ENCODE results near the gene TMEM62. TPM values are rescaled to one million over a fixed set of nuclear protein-coding genes. Genes with fewer than 3 reads are reported as not detected.
"Not testable (repeated sequence)": the region's sequence is repeated elsewhere in the genome, so short reads cannot be mapped to it uniquely, and the experiment has no call there.

The TMEM62 gene
- total RNA-seq, 1 donor from 2014 or later = 18.0 TPM

DNA sequence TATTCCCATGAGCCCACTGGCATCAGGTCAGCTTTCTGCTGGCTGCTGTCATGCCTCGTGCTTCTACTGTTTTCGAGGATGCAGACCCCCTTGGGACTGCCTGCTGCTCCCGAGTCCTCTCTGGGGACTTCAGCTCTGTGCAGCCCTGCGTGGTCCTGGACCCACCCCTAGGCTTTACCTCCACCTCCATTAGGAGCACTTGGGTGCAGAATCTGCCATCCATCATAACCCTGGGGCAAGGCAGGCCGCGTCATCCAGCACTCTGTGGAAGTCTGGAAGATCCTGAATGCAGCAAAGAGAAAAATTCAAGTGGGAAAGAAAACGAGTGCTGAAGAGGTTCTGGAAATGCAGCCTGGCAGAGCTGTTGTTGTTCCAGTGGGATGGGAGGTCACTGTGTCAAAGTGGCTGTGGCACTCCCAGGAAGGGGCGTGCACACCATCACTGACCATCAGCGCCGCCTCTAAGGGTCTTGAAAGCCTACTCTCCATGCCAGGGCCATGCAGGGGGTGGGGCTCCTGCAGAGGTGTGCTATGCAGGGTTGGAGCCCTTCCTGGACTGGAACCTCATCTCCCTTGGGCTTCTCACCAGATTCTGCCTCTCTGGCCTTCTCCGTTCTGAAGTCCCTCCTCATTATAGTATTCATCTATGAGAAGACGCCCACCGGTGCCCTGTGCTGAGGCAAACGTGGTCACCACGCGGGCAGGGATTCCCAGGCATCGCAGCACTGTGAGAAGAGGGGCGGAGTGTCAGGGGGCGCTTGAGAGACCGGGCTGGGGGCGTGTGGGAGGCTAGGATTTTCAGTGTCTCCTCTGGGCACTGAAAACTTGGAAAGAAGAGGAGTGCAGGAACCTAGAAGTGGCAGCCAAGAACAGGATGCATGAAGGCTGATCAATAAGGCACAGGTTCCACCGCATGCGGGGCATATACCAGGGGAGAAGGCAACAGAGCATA, 74.9 kb downstream of the TMEM62 start:
- no peak for DNase-seq (ENCODE audit: extremely low read depth, low read depth, low spot score)

DNA sequence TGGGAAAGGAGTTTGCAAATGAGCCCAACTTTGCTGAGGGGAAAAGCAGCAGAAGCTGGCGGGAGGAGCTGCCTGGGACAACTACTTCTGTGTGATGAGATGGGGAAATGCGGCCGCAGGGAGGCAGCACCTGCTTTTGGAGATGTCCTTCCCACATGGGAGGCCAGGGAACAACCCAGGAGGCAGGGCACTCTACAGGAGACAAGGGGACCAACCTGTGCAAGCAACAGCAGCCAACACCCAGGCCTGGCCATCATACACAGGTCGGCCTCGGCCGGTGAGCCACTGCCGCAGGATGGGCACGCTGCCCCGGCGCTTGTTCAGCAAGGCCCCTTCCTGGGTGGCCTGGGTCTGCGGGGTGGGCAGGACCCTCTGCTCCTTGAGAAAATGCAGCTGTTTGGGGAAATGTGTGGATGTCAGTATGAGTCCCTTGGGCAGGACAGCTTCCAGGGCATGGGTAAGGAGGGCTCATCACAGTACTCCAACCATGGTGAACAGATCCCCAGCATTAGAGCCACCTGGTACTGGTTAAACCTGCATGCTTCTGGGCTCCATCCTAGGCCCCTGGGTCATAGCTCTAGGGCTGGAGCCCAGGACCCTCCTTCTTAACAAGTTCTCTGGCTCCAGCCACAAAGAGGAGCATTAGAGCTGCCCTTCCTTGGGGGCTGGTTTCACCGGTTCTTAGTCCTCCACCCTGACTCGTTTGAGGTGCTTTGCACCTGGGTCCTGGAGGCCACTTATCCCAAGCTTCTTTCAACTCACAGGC, 75.9 kb downstream of the TMEM62 start:
- no peak for DNase-seq (ENCODE audit: extremely low read depth, low read depth, low spot score)

DNA sequence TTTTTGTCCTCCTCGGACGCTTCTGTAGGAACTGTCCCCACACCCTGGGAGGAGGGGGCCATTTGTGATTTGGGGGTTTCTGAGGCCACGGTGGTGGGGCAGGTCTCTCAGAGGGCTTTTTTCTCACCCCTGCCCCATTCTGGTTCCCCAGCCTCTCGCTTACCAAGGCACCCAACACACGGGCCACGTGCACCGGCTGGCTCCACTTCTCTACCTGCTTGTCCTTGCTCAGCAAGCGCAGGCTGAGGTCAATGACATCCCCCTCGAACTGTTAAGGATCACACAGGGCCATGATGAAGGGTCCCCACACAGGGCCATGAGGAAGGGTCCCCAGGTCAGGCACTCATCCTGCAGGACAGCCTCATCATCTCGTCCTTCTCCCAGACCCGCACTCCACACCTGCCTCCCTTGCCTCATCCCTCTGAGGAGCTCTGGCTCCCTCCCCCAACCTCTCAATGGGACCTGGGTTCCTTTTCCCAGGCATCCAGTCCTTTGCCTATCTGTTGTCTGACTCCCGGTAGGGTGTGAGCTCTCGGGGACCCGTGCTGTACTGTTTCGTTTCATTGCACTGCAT, 76.9 kb downstream of the TMEM62 start:
- no peak for DNase-seq (ENCODE audit: extremely low read depth, low read depth, low spot score)

DNA sequence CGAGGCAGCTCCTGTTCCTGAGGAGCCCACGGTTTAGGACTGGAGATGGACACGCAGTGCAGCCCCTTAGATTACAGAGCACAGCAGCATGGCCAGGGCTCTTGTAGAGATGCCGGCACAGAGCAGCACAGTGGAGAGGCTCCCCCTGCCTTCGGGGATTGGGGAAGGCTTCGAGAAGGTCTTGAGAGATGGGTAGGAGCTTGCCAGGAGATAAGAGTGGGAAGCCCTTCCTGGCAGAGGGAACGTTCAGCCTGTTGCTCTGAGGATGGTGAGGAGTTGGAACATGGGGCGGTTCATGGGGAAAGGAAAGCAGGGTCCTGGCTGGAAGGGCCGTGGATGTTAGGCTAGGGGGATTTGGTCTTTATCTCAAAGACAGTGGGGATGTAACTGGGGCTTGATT, 77.4 kb downstream of the TMEM62 start:
- DNase-seq (ENCODE audit: extremely low read depth, low read depth, low spot score) = no peak

DNA sequence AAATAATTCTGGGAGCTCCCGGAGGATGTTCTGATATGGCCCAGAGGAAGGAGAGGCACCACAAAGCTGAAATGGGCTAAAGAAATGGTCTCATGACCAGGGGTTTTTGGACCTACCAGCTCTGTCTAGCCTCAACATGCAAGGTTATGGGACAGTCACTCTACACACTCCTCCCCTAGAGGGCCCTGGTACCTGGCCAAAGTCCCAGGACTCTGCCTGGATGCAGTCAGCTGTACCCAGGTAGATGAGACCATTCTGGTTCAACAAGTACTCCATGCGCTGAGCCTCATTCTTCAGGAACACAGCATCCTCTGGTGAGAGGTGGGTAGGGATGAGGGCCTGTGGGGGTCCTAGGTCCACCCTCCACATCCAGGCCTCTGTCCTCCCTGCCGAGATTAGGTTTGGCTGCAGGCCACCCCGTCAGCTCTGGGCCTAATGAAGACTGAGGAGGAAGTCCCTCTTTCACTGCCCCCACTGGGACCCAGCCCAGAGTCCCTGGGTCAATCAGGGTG, 77.9 kb downstream of the TMEM62 start:
- DNase-seq (ENCODE audit: extremely low read depth, low read depth, low spot score) = no peak

DNA sequence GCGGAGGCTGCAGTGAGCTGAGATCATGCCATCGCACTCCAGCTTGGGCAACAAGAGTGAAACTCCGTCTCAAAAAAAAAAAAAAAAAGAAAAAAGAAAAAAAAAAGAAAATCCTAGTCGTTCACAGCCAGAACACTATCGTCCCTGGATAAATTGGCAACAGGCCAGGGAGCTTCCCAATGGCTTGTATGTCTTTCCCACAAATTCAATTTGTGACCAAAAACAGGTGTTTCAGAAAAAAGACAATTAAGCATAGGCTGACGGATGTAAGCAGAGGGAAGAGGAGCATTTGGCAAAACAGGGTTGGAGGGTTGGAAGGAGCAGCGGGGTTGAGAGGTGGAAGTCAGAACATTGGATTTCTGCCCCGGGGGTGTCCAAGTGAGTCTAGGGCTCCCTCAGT, 78.9 kb downstream of the TMEM62 start:
- no peak for DNase-seq (ENCODE audit: extremely low read depth, low read depth, low spot score)

DNA sequence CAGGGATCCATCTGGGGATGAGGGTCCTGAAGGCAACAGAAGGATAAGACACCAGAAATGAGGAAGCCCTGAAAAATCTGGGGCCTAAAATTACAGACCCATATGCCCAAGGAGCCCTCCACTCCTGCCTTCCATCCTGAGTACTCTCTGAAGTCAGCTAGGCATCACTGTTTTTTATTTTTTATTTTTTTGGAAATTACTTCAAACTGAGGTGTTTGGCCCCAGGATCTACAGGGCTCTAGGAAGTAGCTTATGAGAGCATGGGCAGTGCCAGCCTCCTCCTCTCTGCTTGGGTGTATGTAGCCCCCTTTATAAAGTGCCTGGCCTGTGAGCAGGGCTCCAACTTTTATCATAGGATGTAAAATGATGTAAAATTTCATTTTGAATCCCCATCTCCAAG, 79.6 kb downstream of the TMEM62 start:
- DNase-seq (ENCODE audit: extremely low read depth, low read depth, low spot score) = no peak

DNA sequence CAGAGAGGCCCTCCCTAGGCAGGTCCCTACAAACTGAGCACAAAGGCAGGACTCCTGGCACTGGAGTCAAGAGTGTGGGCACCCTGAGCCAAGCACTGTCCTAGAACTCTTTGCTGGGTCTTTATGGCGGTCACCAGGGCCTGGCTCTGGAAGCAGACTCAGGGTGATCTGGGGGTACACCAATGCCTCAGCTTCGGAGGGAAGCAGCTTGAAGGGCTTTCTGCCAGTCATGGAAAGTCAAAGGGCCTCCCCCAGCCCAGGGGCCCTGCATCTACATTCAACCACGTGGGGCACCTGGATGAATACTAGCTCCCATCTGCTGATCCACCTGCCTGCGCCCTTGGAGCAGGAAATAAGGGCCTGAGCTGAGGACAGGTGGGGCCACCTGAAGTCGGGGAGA, 80.1 kb downstream of the TMEM62 start:
- no peak for DNase-seq (ENCODE audit: extremely low read depth, low read depth, low spot score)

DNA sequence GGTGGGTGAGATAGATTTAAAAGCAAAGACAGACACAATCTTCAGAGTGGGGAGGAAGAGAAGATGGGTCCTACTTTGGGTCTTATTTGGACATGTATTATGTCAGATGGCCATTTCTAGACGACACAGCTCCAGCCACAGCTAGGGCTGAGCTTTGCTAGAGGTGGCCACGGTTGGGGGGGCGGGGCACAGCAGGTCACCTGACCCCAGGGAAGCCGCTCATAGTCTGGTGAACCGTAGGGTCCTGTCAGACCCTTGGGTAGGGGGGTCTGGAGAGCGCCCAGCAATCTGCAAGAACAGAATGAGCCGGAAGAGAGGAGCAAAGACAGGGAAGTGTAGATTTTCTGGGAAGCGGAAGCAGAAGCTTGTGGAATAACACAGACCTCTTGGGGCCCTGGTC, 80.8 kb downstream of the TMEM62 start:
- no peak for DNase-seq (ENCODE audit: extremely low read depth, low read depth, low spot score)

DNA sequence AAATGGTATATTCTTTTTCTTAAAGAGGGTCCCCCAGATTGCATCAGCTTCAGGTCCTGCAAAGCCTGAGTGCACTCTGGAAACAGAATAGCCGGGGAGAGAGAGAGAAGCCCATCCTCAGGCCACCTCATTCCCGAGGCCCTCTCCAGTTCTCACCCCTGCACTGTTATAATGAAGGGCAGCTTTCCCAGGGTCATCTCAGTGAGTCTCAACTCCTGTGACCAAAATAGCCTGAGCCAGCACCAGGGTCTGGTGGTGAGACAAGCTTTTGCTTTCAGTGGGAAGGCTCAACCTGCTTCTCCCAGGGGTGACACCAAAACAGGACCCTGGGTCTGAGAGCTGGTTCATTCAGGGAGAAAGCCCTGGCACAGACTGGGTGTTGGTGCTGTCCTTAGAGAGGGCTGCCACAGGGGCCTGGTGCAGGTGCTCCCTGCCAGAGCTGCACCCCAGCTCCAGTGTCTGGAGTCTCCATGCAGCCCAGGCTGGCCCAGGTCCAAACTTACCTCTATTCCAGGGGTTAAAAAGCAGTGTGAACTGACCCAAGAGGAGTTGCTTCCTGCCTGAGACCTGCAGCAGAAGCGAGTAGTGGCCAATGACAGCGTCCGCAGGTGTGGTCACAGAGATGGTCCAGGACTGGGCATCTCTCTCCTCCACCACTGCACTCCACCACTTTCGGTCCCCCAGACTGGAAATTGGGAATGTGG, 81.4 kb downstream of the TMEM62 start:
- DNase-seq (ENCODE audit: extremely low read depth, low read depth, low spot score) = no peak

DNA sequence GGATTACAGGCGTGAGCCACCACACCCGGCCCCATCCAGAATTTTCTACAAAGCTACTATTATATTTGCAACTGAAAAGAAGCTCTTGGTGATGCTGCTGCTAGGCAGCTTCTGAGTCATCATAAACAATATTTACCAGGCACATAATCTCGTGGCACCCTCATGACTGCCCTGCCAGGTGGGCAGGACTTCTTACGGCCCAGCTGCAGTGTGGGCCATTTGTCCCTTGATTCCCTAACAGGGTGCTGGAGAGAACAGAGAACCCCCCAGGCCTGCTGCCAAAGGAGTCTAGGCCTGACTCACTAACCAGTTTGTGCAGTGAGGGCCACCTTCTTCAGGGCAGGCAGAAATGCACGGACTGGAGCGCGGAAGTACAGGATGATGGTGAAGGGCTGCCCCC, 82.6 kb downstream of the TMEM62 start:
- DNase-seq (ENCODE audit: extremely low read depth, low read depth, low spot score) = no peak

DNA sequence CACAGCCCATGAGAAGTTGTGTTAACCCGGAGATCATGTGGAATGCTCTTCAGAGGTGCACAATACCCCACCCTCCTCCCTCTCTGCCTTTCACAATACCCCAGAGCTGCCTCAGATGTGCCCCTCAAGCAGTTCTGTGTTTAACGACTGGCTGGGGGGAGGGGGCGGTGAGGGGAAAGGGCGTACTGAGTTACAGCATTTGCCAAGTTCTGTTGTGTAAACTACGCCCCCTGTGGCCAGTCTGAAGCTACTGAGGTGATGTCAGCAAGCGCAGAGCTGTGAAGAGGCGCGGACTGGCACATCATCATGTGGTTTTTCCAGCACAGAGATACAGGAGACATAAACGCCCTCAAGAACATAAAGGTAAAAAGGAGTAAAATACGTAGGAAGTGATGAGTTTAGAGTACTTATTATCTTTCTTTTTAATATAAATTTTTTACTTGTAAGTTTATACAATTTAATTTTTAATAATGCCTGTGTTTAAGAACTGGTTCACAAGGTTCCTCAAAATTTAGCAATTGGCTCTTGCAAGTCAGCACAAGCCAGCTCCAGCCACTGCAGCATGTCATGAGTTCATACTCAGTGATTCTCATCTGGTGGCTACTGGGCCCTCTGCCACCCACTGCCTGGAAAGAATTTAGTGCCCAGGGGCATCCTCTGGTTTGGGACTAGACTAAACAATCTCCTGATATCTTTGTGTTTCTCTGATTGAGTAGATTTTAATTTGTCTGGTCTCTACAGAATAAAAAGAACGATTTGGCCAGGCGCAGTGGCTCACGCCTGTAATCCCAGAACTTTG, 85.7 kb downstream of the TMEM62 start:
- DNase-seq (ENCODE audit: extremely low read depth, low read depth, low spot score) = no peak

DNA sequence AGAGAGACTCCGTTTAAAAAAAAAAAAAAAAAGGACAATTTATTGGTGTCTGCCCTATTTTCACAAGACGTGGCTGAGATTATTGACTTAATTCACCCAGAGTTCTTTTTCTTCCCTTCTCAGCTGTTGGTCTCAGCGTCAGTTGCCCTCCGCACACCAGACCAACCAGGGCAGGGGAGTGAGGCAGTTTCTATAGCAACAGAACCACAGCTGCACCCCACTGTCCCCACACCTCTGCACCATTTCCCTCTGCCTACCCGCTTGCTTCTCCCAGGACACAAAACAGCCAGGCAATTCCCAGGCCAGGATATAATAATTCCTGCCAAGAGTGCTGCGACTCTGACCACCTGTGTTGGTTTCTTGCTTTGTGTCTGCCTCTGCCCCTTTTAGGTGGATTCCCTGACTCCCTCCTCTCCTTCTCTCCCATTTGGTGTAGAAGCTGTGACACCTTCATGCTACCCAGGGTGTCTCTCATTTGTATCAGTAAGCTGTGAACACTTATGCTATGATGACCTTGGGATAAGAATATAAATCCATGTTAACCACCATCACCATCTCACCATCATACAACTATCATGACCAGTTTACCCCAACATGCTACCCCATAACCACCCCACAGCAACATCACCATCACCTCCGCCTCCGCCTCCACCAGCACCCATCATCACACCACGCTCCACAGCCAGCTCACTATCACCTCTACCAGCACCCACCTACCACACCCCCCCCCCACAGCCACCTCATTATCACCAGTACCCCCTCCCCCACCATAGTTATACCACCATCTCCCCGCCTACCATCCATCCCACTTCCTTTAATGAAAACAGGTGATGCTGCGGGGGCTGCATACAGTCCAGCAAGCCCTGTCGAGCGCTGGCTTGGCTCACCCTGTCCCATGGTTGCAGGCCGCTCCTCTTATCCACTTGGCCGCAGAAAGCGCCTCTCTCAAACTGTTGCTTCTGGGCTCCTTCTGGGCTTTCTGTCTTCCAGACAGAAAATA, 86.8 kb downstream of the TMEM62 start:
- DNase-seq (ENCODE audit: extremely low read depth, low read depth, low spot score) = no peak

DNA sequence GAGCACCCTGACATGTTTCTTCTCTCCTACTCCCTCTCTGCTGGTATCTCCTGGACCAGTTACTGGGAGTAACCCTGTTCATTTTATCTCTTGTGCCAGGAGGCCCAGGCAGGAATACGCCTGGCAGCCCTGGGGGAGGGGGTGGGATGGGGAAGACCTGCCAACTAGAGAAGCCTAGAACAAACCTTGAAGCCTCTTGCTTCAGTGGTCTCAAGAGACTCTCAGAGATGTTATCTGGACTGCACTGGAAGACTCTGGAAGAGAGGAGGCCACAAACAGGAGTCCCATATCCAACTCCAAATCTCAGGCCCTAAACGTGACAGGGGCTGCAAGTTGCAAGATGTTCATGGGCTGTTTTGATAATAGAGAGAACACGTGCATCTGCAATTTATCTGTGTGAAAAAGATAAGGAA, 87.6 kb downstream of the TMEM62 start, which contains the start of gene EPB42:
TSS of gene EPB42 (minus strand) at position 28 of the 413 bp plus-strand sequence. CDS start 193 bp downstream, outside the sequence.
- DNase-seq (ENCODE audit: extremely low read depth, low read depth, low spot score) = no peak

DNA sequence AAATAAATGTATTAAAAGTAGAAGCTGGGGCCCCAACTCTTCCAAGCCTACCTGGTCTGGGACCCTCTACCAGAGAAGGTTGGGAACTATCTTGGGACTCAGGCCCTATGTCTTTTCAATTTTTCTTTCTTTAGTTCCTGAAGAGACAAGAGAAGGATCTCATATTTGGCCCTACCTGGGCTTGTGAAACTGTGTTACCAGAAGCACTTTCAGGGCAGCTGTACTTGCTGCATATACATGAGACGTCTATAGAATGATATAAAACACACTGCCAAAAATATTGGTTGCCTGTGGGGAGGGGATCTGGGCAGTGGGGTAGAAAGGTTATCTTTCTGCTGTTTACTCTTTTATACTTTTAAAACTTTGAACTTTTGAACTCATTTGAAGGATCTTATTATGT, 88.0 kb downstream of the TMEM62 start:
- no peak for DNase-seq (ENCODE audit: extremely low read depth, low read depth, low spot score)

DNA sequence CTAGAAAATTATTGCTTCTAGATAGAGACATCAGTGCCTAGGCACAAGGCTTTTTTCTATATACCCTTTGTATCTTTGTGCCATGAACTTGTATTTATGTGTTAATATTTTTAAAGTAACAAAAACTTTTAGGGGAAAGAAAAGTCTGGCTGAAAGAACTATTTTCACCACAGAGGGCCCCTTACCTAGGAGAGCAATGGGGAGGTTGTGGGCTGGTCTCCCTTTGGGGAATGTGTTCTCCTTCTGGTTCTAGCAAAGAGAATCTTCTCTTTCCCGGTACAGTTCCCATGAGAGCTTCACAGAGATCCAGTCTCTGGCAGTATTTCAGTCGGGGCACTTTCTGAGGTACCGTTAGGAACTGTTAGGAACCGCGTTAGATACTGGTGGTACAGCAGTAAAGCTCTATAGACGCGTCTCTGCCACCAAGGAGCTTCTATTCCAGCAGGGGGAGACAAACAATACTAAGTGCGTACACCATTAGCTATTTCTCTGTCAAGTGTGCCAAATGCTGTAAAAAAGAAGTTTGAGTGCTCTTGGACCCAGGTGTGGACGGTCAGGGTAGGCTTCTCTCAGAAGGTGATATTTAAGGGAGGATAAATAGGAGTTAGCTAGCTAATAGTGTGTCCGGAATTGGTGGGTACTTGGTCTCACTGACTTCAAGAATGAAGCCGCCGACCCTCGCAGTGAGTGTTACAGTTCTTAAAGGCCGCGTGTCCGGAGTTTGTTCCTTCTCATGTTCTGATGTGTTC, 92.0 kb downstream of the TMEM62 start:
- peak; percentile 29 for DNase-seq (ENCODE audit: extremely low read depth, low read depth, low spot score)

DNA sequence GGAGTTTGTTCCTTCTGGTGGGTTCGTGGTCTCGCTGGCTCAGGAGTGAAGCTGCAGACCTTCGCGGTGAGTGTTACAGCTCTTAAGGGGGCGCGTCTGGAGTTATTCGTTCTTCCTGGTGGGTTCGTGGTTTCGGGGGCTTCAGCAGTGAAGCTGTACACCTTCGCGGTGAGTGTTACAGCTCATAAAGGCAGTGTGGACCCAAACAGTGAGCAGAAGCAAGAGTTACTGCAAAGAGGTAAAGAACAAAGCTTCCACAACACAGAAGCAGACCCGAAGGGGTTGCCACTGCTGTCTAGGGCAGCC, 92.5 kb downstream of the TMEM62 start:
- not testable (repeated sequence) for DNase-seq (ENCODE audit: extremely low read depth, low read depth, low spot score)
